ENCODE results near the gene SLC5A4. TPM values are rescaled to one million over a fixed set of nuclear protein-coding genes. Genes with fewer than 3 reads are reported as not detected.

SLC5A4 gene
- total RNA-seq, 1 experiment from 2014 or later = not detected

- peaks cover 49% of the 10 kb centered on the region for H3K27me3 Mint-ChIP-seq (ENCODE audit: unreplicated experiment)
- no peaks in the 10 kb centered on the region for H3K9me3 Mint-ChIP-seq (ENCODE audit: low read depth, unreplicated experiment)
- intact Hi-C loops (cut with micrococcal nuclease; ENCODE audit: unreplicated experiment) = no loop called here
- no peak overlapping the region for H3K4me3 Mint-ChIP-seq (ENCODE audit: low read depth, unreplicated experiment)
- H3K36me3 Mint-ChIP-seq (ENCODE audit: insufficient read depth, unreplicated experiment) = no peaks in the 10 kb centered on the region
- TF ChIP-seq CTCF (IDR thresholded peaks at IDR 0.05; ENCODE audit: unreplicated experiment) = no peak
- no peaks in the 10 kb centered on the region for H3K4me1 Mint-ChIP-seq (ENCODE audit: low read depth, unreplicated experiment)
- no peak for DNase-seq
- CTCF ChIA-PET = no interaction called here
- no peak overlapping the region for H3K27ac Mint-ChIP-seq (ENCODE audit: unreplicated experiment)
- BruUV-seq (replicated peaks) = no TSS peak
These were observed 22.8 kb downstream of the SLC5A4 start for GRCh38 chr22:32232191-32232830.

GRCh38 chr22:32226326-32227104 is 28.6 kb downstream of the SLC5A4 start:
- H3K4me3 Mint-ChIP-seq (ENCODE audit: low read depth, unreplicated experiment) = no peak overlapping the region
- no peak overlapping the region for H3K27ac Mint-ChIP-seq (ENCODE audit: unreplicated experiment)
- peaks cover 17% of the 10 kb centered on the region for H3K27me3 Mint-ChIP-seq (ENCODE audit: unreplicated experiment)
- DNase-seq = no peak
- H3K4me1 Mint-ChIP-seq (ENCODE audit: low read depth, unreplicated experiment) = no peaks in the 10 kb centered on the region
- no peaks in the 10 kb centered on the region for H3K9me3 Mint-ChIP-seq (ENCODE audit: low read depth, unreplicated experiment)
- intact Hi-C loops (cut with micrococcal nuclease; ENCODE audit: unreplicated experiment) = no loop called here
- H3K36me3 Mint-ChIP-seq (ENCODE audit: insufficient read depth, unreplicated experiment) = no peaks in the 10 kb centered on the region
- BruUV-seq (replicated peaks) = no TSS peak
- TF ChIP-seq CTCF (IDR thresholded peaks at IDR 0.05; ENCODE audit: unreplicated experiment) = no peak
- CTCF ChIA-PET = interaction anchor here (0.6 kb wide), 1 partner anchor 112 kb away, joined by 10 read pairs; no protein-coding TSS in a partner anchor

GRCh38 chr22:32222991-32223390 is 32.2 kb downstream of the SLC5A4 start:
- H3K27me3 Mint-ChIP-seq (ENCODE audit: unreplicated experiment) = no peaks in the 10 kb centered on the region
- no peaks in the 10 kb centered on the region for H3K36me3 Mint-ChIP-seq (ENCODE audit: insufficient read depth, unreplicated experiment)
- no TSS peak for BruUV-seq (replicated peaks)
- H3K27ac Mint-ChIP-seq (ENCODE audit: unreplicated experiment) = no peak overlapping the region
- no peak for TF ChIP-seq CTCF (IDR thresholded peaks at IDR 0.05; ENCODE audit: unreplicated experiment)
- H3K9me3 Mint-ChIP-seq (ENCODE audit: low read depth, unreplicated experiment) = no peaks in the 10 kb centered on the region
- no peak for DNase-seq
- intact Hi-C loops (cut with micrococcal nuclease; ENCODE audit: unreplicated experiment) = no loop called here
- no peak overlapping the region for H3K4me3 Mint-ChIP-seq (ENCODE audit: low read depth, unreplicated experiment)
- CTCF ChIA-PET = no interaction called here
- H3K4me1 Mint-ChIP-seq (ENCODE audit: low read depth, unreplicated experiment) = no peaks in the 10 kb centered on the region

- DNase-seq = no peak
- intact Hi-C loops (cut with micrococcal nuclease; ENCODE audit: unreplicated experiment) = no loop called here
- H3K9me3 Mint-ChIP-seq (ENCODE audit: low read depth, unreplicated experiment) = no peaks in the 10 kb centered on the region
- no peaks in the 10 kb centered on the region for H3K36me3 Mint-ChIP-seq (ENCODE audit: insufficient read depth, unreplicated experiment)
- H3K27me3 Mint-ChIP-seq (ENCODE audit: unreplicated experiment) = no peaks in the 10 kb centered on the region
- no TSS peak for BruUV-seq (replicated peaks)
- CTCF ChIA-PET = no interaction called here
- no peaks in the 10 kb centered on the region for H3K4me1 Mint-ChIP-seq (ENCODE audit: low read depth, unreplicated experiment)
- no peak for TF ChIP-seq CTCF (IDR thresholded peaks at IDR 0.05; ENCODE audit: unreplicated experiment)
- no peak overlapping the region for H3K27ac Mint-ChIP-seq (ENCODE audit: unreplicated experiment)
- H3K4me3 Mint-ChIP-seq (ENCODE audit: low read depth, unreplicated experiment) = no peak overlapping the region
These were observed 36.1 kb downstream of the SLC5A4 start for GRCh38 chr22:32219026-32219425.

All from Calu3 (cell line).